Suprapubic skin (tissue), 4 donors: Measurements from ENCODE around the gene EML4. TPM values are rescaled to one million over a fixed set of nuclear protein-coding genes. Genes with fewer than 3 reads are reported as not detected.

ENCODE experiments used
- DNase-seq, 2 donors: peaks; one replicate each; pipeline ENCODE4 v3.0.0-alpha.2; 2019; ENCODE audit warnings: low spot score in 2 of 2
- H3K27ac ChIP-seq: fragments of 200-600 bp; sonication (generic); one replicate; pipeline ENCODE4 v1.5.1; 2019
- H3K27me3 ChIP-seq: fragments of 200-600 bp; sonication (generic); one replicate; pipeline ENCODE4 v1.5.1; 2019
- H3K36me3 ChIP-seq: fragments of 200-600 bp; sonication (generic); one replicate; pipeline ENCODE4 v1.5.1; 2019
- H3K4me1 ChIP-seq: fragments of 200-600 bp; sonication (generic); one replicate; pipeline ENCODE4 v1.5.1; 2019
- H3K4me3 ChIP-seq: fragments of 200-600 bp; sonication (generic); one replicate; pipeline ENCODE4 v1.5.1; 2019; ENCODE audit warnings: mild to moderate bottlenecking
- H3K9me3 ChIP-seq: fragments of 200-600 bp; sonication (generic); one replicate; pipeline ENCODE4 v1.5.1; 2019
- CTCF ChIP-seq, 2 donors: fragments of 200-600 bp in 1 of 2; fragments of 450-650 bp in 1 of 2; sonication (generic) in 1 of 2; IDR thresholded peaks; one replicate each; pipeline ENCODE4 v1.5.1; 2016 to 2019; ENCODE audit warnings: antibody characterized with exemption in 2 of 2, mild to moderate bottlenecking in 1 of 2, moderate library complexity in 1 of 2
- EP300 ChIP-seq: sonication (generic); formaldehyde crosslinking; IDR thresholded peaks from one replicate; pipeline ENCODE4 v1.6.1; 2017; ENCODE audit warnings: antibody characterized with exemption
- POLR2A ChIP-seq, 2 donors: fragments of 450-650 bp; IDR thresholded peaks; one replicate each; pipeline ENCODE4 v1.6.1; 2017; ENCODE audit warnings: antibody characterized with exemption in 2 of 2, mild to moderate bottlenecking in 2 of 2, moderate library complexity in 2 of 2
- POLR2AphosphoS5 ChIP-seq, 3 donors: sonication (generic); formaldehyde crosslinking; IDR thresholded peaks; one replicate each; pipeline ENCODE4 v1.6.1; 2017; ENCODE audit warnings: antibody characterized with exemption in 3 of 3
- WGBS: methylation state at CpG from one replicate; pipeline ENCODE4 v1.1.5; 2018; 5-methylcytosine and 5-hydroxymethylcytosine counted together
- total RNA-seq, 4 donors: library from RNA; depleted of rRNA; stranded (reverse); fragments of >200 nt; gene quantifications; one replicate each; pipeline ENCODE4 v1.1.0, GENCODE V29; 2016

The EML4 gene
- total RNA-seq, 4 donors from 2014 or later = 38.9 to 67.1 (median 43.3) TPM

- no peak for DNase-seq
- H3K27me3 ChIP-seq = no peaks in the 10 kb centered on the region
- 74% methylated on average over 2 of the region's 2 CpGs for WGBS
- H3K27ac ChIP-seq = no peak overlapping the region
- H3K4me3 ChIP-seq = no peak overlapping the region
- H3K36me3 ChIP-seq = no peaks in the 10 kb centered on the region
- H3K9me3 ChIP-seq = no peaks in the 10 kb centered on the region
- peaks cover 63% of the 10 kb centered on the region for H3K4me1 ChIP-seq
- TF ChIP-seq POLR2A (IDR thresholded peaks at IDR 0.05) = no peak
Observed at GRCh38 chr2:42136782-42137124, 32.4 kb upstream of the EML4 start.

GRCh38 chr2:42137125-42137841 is 31.9 kb upstream of the EML4 start:
- 86% methylated on average over 5 of the region's 5 CpGs for WGBS
- no peaks in the 10 kb centered on the region for H3K36me3 ChIP-seq
- no peak for DNase-seq
- no peaks in the 10 kb centered on the region for H3K27me3 ChIP-seq
- no peak overlapping the region for H3K4me3 ChIP-seq
- H3K9me3 ChIP-seq = no peaks in the 10 kb centered on the region
- H3K4me1 ChIP-seq = peaks cover 63% of the 10 kb centered on the region
- TF ChIP-seq POLR2A (IDR thresholded peaks at IDR 0.05) = no peak
- TF ChIP-seq POLR2AphosphoS5 (IDR thresholded peaks at IDR 0.05) = no peak
- TF ChIP-seq CTCF (IDR thresholded peaks at IDR 0.05) = no peak
- no peak for TF ChIP-seq EP300
- no peak overlapping the region for H3K27ac ChIP-seq

- 74% methylated on average over 5 of the region's 5 CpGs for WGBS
- TF ChIP-seq EP300 = no peak
- TF ChIP-seq POLR2A (IDR thresholded peaks at IDR 0.05) = no peak
- TF ChIP-seq POLR2AphosphoS5 (IDR thresholded peaks at IDR 0.05) = no peak
- no peak for TF ChIP-seq CTCF (IDR thresholded peaks at IDR 0.05)
- no peak overlapping the region for H3K27ac ChIP-seq
- no peaks in the 10 kb centered on the region for H3K27me3 ChIP-seq
- H3K36me3 ChIP-seq = no peaks in the 10 kb centered on the region
- H3K9me3 ChIP-seq = no peaks in the 10 kb centered on the region
- peaks cover 63% of the 10 kb centered on the region for H3K4me1 ChIP-seq
- no peak for DNase-seq
- no peak overlapping the region for H3K4me3 ChIP-seq
Observed at GRCh38 chr2:42138163-42139015, 30.8 kb upstream of the EML4 start.

- H3K4me1 ChIP-seq = peaks cover 57% of the 10 kb centered on the region
- no peak overlapping the region for H3K27ac ChIP-seq
- no peak for DNase-seq
- no peaks in the 10 kb centered on the region for H3K27me3 ChIP-seq
- TF ChIP-seq CTCF (IDR thresholded peaks at IDR 0.05) = no peak
- no peak for TF ChIP-seq EP300
- no peak for TF ChIP-seq POLR2A (IDR thresholded peaks at IDR 0.05)
- no peak for TF ChIP-seq POLR2AphosphoS5 (IDR thresholded peaks at IDR 0.05)
- no peak overlapping the region for H3K4me3 ChIP-seq
- WGBS = 43% methylated on average over 3 of the region's 3 CpGs
- no peaks in the 10 kb centered on the region for H3K36me3 ChIP-seq
- H3K9me3 ChIP-seq = no peaks in the 10 kb centered on the region
Observed at GRCh38 chr2:42139101-42139500, 30.1 kb upstream of the EML4 start.

- 74% methylated on average over 2 of the region's 2 CpGs for WGBS
- no peak overlapping the region for H3K4me3 ChIP-seq
- H3K4me1 ChIP-seq = peaks cover 56% of the 10 kb centered on the region
- H3K9me3 ChIP-seq = no peaks in the 10 kb centered on the region
- no peak for DNase-seq
- no peaks in the 10 kb centered on the region for H3K27me3 ChIP-seq
- no peaks in the 10 kb centered on the region for H3K36me3 ChIP-seq
- H3K27ac ChIP-seq = peak overlapping the region; percentile 91
- no peak for TF ChIP-seq POLR2A (IDR thresholded peaks at IDR 0.05)
- no peak for TF ChIP-seq EP300
- no peak for TF ChIP-seq POLR2AphosphoS5 (IDR thresholded peaks at IDR 0.05)
- TF ChIP-seq CTCF (IDR thresholded peaks at IDR 0.05) = no peak
Observed at GRCh38 chr2:42140496-42140895, 28.7 kb upstream of the EML4 start.
